NB4 (cell line): ENCODE measurements around the gene UBE2B.
"Not testable (repeated sequence)": the region's sequence is repeated elsewhere in the genome, so short reads cannot be mapped to it uniquely, and the experiment has no call there.

Experiments used
- DNase-seq: peaks from one replicate; pipeline ENCODE4 v3.0.0; 2010; ENCODE audit warnings: low read depth
- H3K4me3 ChIP-seq: one replicate; pipeline ENCODE4 v1.5.1; 2011; ENCODE audit warnings: mild to moderate bottlenecking, low read depth, low read length, moderate library complexity
- MYC ChIP-seq: IDR thresholded peaks from 2 replicates; pipeline ENCODE4 v1.6.1; 2011; ENCODE audit warnings: low read depth, low read length
- POLR2A ChIP-seq: IDR thresholded peaks from 2 replicates; pipeline ENCODE4 v1.6.1; 2011; ENCODE audit warnings: mild to moderate bottlenecking; ENCODE audit not compliant: insufficient read length; ENCODE audit errors: extremely low read depth
- TF ChIP-seq, protein P1 (sequence below): IDR thresholded peaks from one replicate; pipeline ENCODE4 v1.5.1; 2012; ENCODE audit warnings: low read depth, low read length
- TF ChIP-seq, protein P2 (sequence below): IDR thresholded peaks from 2 replicates; pipeline ENCODE4 v1.6.1; 2011; ENCODE audit warnings: low read depth, low read length

The UBE2B gene

DNA sequence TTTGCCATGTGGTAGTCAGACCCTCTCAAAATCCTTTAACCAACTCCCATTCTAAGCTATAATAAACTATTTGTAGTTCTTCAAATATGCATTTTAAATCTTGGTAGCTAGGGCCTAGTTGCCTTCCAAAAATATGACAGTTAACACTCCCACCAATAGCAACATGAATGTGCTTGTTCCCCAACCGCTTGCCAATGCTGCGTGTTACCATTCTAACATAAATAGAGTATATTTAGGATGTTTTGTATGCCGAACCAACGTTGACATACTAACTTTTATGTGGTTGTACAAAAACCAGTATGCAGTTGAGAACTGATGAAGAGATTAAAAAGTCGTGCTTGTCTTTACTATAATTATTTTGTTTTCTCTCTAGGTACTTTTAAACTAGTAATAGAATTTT, 9.0 kb downstream of the UBE2B start:
- TF ChIP-seq MYC (no peak), POLR2A (no peak)
- TF ChIP-seq, protein P1, sequence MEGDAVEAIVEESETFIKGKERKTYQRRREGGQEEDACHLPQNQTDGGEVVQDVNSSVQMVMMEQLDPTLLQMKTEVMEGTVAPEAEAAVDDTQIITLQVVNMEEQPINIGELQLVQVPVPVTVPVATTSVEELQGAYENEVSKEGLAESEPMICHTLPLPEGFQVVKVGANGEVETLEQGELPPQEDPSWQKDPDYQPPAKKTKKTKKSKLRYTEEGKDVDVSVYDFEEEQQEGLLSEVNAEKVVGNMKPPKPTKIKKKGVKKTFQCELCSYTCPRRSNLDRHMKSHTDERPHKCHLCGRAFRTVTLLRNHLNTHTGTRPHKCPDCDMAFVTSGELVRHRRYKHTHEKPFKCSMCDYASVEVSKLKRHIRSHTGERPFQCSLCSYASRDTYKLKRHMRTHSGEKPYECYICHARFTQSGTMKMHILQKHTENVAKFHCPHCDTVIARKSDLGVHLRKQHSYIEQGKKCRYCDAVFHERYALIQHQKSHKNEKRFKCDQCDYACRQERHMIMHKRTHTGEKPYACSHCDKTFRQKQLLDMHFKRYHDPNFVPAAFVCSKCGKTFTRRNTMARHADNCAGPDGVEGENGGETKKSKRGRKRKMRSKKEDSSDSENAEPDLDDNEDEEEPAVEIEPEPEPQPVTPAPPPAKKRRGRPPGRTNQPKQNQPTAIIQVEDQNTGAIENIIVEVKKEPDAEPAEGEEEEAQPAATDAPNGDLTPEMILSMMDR: no peak
- TF ChIP-seq, protein P2, sequence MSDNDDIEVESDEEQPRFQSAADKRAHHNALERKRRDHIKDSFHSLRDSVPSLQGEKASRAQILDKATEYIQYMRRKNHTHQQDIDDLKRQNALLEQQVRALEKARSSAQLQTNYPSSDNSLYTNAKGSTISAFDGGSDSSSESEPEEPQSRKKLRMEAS: no peak
- H3K4me3 ChIP-seq: no peak overlapping the region
- DNase-seq: no peak

DNA sequence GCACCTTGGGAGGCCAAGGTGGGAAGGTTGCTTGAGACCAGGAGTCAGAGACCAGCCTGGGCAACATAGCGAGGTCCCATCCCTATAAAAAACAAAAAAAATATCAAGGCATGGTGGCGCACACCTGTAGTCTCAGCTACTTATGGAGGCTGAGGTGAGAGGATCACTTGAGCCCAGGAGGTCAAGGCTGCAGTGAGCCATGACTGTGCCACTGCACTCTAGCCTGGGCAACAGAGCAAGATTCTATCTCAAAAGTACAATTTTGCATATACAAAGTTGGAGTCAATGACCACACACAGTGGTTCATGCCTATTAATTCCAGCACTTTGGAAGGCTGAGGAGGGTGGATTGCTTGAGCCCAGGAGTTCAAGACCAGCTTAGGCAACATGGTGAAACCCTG, 10.8 kb downstream of the UBE2B start:
- DNase-seq, H3K4me3 ChIP-seq: not testable (repeated sequence)

DNA sequence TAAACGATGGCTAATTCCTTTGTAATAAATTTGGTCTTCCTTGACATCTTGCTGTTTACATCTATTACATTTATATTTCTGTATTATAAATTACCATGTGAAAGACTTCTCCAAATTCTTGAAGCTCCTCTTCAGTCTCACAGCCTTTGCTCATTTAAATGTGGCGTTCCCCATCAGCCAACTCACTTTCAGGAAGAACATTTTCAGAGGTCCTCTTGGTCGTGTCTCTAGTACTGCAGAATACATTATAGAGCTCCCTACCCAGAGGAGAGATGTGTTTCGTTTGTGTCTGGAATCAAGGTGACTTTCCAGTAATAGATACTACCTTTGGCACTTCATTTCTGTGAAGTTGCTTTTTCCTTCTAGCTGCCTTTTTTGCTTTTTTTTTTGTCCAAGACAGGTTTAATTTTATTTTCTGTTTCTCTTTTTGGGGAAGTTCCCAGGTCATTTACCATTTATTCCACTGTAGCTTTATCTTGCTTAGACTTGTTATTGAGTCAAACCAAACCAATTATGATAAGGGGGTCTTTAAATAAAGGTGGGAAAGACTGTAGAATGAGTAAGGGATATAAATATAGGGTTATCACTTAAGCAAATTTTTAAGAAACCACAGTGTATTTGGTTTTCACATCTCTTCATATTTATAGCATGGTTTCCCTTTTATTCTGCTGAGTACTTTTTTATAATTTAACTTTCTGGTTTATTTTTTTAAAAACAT, 12.8 kb downstream of the UBE2B start:
- no peak for DNase-seq
- H3K4me3 ChIP-seq: no peak overlapping the region
- TF ChIP-seq POLR2A: no peak
- TF ChIP-seq, protein P1: no peak
- TF ChIP-seq, protein P2: no peak
- no peak for TF ChIP-seq MYC

DNA sequence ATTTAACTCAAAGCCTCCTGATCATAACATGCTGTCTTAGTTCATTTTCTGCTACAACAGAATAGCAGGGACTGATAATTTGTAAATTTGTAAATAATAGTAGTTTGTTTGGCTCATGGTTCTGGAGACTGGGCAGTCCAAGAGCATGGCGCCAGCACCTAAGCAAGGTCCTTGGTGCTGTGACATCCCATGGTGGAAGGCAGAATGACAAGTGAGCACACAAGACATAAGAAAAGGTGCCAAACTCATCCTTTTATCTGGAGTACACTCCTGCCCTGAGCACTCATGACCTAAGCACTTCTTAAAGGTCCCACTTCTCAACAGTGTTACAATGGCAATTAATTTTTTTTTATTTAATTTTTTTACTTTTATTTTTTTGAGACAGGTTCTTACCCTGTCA, 16.1 kb downstream of the UBE2B start:
- TF ChIP-seq, protein P1: no peak
- TF ChIP-seq, protein P2: no peak
- TF ChIP-seq MYC: no peak
- no peak for TF ChIP-seq POLR2A
- H3K4me3 ChIP-seq: no peak overlapping the region
- DNase-seq: no peak

DNA sequence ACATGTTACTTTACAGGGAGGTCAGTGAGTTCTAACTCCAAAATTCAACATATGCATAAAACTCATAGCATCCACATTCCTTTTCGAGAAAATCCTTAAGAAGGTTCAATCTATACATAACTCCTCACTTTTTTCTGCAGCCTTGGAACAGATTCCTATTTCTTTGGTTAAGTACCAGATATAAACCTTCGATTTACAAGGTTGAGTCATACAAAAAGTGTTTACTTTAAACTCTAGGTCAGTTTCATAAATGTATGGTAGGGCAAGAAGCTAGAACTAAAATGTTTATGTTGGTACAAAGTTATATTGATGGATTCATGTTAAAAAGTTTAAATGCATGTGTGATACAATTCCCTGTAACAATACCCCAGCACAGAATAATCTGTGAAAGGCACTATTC, 20.9 kb downstream of the UBE2B start:
- H3K4me3 ChIP-seq: no peak overlapping the region
- TF ChIP-seq MYC: no peak
- DNase-seq: no peak

DNA sequence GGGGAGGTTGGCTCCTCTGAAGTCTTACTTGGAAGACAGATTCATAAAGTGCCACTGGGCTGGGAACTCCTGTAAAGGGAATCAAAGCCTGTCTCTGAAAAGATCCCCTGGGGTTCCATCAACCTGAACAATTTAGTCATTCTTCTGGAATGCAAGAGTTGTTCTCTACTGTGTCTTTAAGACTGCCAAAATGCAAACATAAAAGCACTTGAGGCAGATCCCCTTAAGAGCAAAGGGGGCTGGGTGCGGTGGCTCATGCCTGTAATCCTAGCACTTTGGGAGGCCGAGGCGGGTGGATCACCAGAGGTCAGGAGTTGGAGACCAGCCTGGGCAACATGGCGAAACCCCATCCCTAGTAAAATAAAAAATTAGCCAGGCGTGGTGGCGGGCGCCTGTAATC, 23.6 kb downstream of the UBE2B start:
- H3K4me3 ChIP-seq: no peak overlapping the region
- DNase-seq: no peak
- TF ChIP-seq, protein P2: no peak
- TF ChIP-seq POLR2A: no peak
- TF ChIP-seq, protein P1: no peak
- TF ChIP-seq MYC: no peak

DNA sequence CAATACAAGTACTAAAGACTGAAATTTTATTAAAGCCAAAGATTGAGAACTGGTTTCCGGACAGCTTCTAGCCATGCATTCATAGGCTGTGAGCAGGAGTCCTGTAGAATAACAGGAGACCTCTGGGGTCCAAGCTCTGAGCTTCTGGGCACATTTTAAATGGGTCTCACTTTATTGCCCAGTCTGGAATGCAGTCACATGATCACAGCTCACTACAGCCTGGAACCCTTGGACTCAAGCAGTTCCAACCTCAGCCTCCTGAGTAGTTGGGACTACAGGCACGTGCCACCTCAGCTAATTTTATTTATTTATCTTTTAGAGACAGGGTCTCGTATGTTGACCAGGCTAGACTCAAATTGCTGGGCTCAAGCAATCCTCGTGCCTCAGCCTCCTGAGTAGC, 24.9 kb downstream of the UBE2B start:
- DNase-seq: no peak
- TF ChIP-seq, protein P2: no peak
- TF ChIP-seq, protein P1: no peak
- TF ChIP-seq POLR2A: no peak
- no peak for TF ChIP-seq MYC
- H3K4me3 ChIP-seq: no peak overlapping the region
